H1 (cell line): Measurements from ENCODE around the gene JAKMIP1. TPM values are rescaled to one million over a fixed set of nuclear protein-coding genes. Genes with fewer than 3 reads are reported as not detected.

Experiments used
- BRCA1 ChIP-seq: IDR thresholded peaks from 2 replicates; pipeline ENCODE4 v1.6.1; 2012; ENCODE audit warnings: low read depth, low read length, improper control_type of control experiment
- EZH2 ChIP-seq: fragments of 200-600 bp; sonication (generic); IDR thresholded peaks from 2 replicates; pipeline ENCODE4 v1.7.1; 2012; ENCODE audit warnings: low read depth, mild to moderate bottlenecking, moderate library complexity, low read length, inconsistent platforms; ENCODE audit not compliant: severe bottlenecking
- POU5F1 ChIP-seq: IDR thresholded peaks from 2 replicates; pipeline ENCODE4 v1.6.1; 2011; ENCODE audit warnings: low read depth, mild to moderate bottlenecking, low read length, moderate library complexity
- RBBP5 ChIP-seq: IDR thresholded peaks from 2 replicates; pipeline ENCODE4 v1.7.1; 2012; ENCODE audit warnings: low read depth, mild to moderate bottlenecking, inconsistent platforms, low read length, moderate library complexity, borderline replicate concordance
- RNF2 ChIP-seq: fragments of 200-900, 300-1000 bp; sonication (generic); IDR thresholded peaks from 2 replicates; pipeline ENCODE4 v1.7.1; 2016; ENCODE audit warnings: borderline replicate concordance, low read depth, mild to moderate bottlenecking, antibody characterized with exemption, low read length; ENCODE audit not compliant: poor library complexity, severe bottlenecking; ENCODE audit errors: missing control alignments
- YY1 ChIP-seq: IDR thresholded peaks from 2 replicates; pipeline ENCODE4 v1.6.1; 2011; ENCODE audit warnings: low read depth, mild to moderate bottlenecking, low read length
- polyA plus RNA-seq, 7 experiments: library from polyadenylated mRNA; depleted of rRNA in 3 of 7; stranded (reverse) in 5 of 7; unstranded in 2 of 7; fragments of >200 nt in 5 of 7; fragments of 200-250 nt in 2 of 7; gene quantifications; 1 replicate in 5 of 7; 2 replicates in 1 of 7; 4 replicates in 1 of 7; pipeline versions ENCODE4 v1.2.1 to v1.2.3, GENCODE V29; 2011 to 2013; ENCODE audit warnings: missing spikeins in 2 of 7, mixed read lengths in 2 of 7
- total RNA-seq: library from RNA; stranded (reverse); fragmentation: NEBNext Ultra II Directional; extraction: Animal tissue kit (Norgen Biotek cat#: 25700); gene quantifications from 2 replicates; pipeline ENCODE4 v1.2.1, GENCODE V29; 2021

Gene JAKMIP1
- total and polyA plus RNA-seq, 2 of the 8 experiments (the other 6 are each of a cell fraction or from before 2014, with no cell fraction given), result 2.5 to 4.4 TPM

DNA sequence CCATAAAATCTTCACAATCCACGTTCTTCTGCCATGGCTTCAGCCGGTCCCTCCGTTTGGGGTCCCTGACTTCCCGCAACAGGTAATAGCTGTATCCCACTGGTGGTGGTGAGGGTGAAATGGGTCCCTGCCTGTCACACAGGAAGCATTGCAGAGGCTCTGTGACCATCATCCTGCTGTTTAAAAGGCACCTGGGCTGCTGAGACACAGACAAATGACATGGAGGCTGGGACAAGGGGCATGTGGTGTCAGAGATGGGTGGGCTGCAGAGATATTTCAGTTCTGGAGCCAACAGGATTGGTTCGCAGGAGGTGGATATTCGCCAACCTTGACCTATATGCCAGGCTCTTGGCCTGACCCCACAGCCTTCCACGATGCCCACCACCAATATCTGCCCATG is 82.1 kb downstream of the JAKMIP1 start (continued):
- no peak for TF ChIP-seq POU5F1
- TF ChIP-seq RBBP5, result no peak
- no peak for TF ChIP-seq RNF2
- no peak for TF ChIP-seq YY1
- no peak for TF ChIP-seq BRCA1
- no peak for TF ChIP-seq EZH2
- TF ChIP-seq, all 59 proteins: peak for 0
